DLD1 (cell line): ENCODE data around the gene CGN.

Experiments
- in situ Hi-C: cut with HindIII; loops from 2 replicates; pipeline ENCODE4 v1.10.0; 2017; ENCODE audit warnings: low sequenced_read_pairs

Gene CGN

DNA sequence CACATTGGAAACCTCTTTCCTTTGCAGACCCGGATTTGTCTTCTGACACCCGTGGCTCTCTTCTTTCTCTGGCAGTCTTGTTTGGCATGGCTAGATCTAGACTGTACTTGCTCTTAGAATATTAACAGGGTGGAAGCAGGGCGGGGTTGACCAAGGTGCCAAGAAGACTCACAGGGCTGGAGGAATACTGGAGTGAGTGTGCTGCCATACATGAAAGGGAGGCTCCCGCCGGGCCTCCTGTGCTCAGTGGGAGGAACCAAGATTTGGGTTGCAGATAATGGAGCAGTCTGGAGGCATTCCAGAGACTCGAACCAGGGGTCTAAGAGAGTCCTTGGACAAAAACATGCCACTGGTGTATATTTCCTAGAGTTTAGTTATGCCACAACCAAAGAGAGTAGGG lies 73.1 kb downstream of the CGN start:
- in situ Hi-C loops: no loop called here

DNA sequence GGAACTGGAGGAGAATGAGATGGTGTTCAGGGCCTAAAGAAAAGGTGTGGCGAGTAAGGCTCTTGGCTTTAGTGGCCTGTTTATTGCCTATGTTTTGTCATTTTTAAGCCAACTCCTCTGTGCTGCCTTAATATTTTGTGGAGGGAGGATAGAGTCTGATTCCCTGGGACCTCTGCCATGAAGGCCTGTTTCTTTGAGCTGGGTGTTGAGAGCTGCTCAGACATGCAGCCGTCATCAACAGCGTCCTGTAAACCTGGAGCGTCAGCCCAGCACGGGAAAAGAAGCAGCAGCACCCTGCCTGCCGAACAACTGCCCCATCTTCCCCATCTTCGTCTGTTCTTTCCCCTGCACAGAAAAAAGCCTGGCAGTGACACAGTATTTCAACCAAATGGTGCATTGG lies 73.6 kb downstream of the CGN start:
- in situ Hi-C loops: no loop called here

DNA sequence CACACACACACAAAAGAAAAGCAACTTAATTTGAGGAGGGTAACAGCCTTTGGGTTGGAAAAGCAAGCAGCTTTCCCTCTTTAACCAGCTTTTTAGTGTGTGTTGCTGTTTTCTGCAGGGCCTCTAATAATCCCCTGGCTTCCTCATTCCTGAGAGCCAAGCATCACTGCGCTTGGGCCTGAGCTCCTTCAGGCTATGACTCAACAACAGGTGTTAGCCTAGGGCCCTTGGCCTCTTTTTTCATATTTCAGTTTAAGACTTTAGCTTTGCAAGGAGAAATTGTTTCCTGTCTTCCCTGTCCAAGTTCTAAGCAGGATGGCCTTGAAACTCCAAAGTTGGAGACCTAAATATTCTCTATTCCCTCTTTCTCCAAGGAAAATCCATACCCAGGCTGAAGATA lies 74.4 kb downstream of the CGN start:
- in situ Hi-C loops: no loop called here
